Calu3 (cell line): ENCODE measurements around the gene ALDOA. TPM values are rescaled to one million over a fixed set of nuclear protein-coding genes. Genes with fewer than 3 reads are reported as not detected.

Experiments used
- BruUV-seq: library from RNA; stranded (reverse); fragments of 400-500 nt; replicated peaks from 2 replicates; lab custom pipeline; 2021; lab: Mats Ljungman, UMichigan
- CTCF ChIA-PET: fragments of 300-600 bp; sonication (Branson Sonifier 250); formaldehyde crosslinking; loops from one replicate; lab custom pipeline; 2022; ENCODE audit warnings: antibody characterized with exemption; lab: Charles Lee
- DNase-seq: peaks from one replicate; pipeline ENCODE4 v3.0.0; 2022
- H3K27ac Mint-ChIP-seq: one replicate; pipeline ENCODE4 v1.8.0; 2022; ENCODE audit warnings: mixed read lengths; ENCODE audit not compliant: unreplicated experiment
- H3K27me3 Mint-ChIP-seq: one replicate; pipeline ENCODE4 v1.8.0; 2022; ENCODE audit warnings: mixed read lengths; ENCODE audit not compliant: unreplicated experiment
- H3K36me3 Mint-ChIP-seq: one replicate; pipeline ENCODE4 v1.8.0; 2022; ENCODE audit warnings: mild to moderate bottlenecking, moderate library complexity, mixed read lengths; ENCODE audit not compliant: insufficient read depth, unreplicated experiment
- H3K4me1 Mint-ChIP-seq: one replicate; pipeline ENCODE4 v1.8.0; 2022; ENCODE audit warnings: mild to moderate bottlenecking, low read depth, mixed read lengths; ENCODE audit not compliant: unreplicated experiment
- H3K4me3 Mint-ChIP-seq: one replicate; pipeline ENCODE4 v1.8.0; 2022; ENCODE audit warnings: mild to moderate bottlenecking, low read depth, moderate library complexity, mixed read lengths; ENCODE audit not compliant: unreplicated experiment
- H3K9me3 Mint-ChIP-seq: one replicate; pipeline ENCODE4 v1.8.0; 2022; ENCODE audit warnings: low read depth, mixed read lengths; ENCODE audit not compliant: unreplicated experiment
- intact Hi-C: fragments of 100-400 bp; cut with micrococcal nuclease; formaldehyde crosslinking; loops from one replicate; pipeline ENCODE4 v1.10.0; 2022; ENCODE audit not compliant: unreplicated experiment
- total RNA-seq: library from RNA; stranded (reverse); gene quantifications from 2 replicates; pipeline ENCODE4 v1.2.3, GENCODE V29; 2022
- TF ChIP-seq, protein P1 (sequence below): fragments of 200-600 bp; IDR thresholded peaks from one replicate; pipeline ENCODE4 v1.8.0; 2022; ENCODE audit warnings: antibody characterized with exemption; ENCODE audit not compliant: unreplicated experiment

The ALDOA gene
- total RNA-seq, 1 experiment from 2014 or later: 1,562 TPM

DNA sequence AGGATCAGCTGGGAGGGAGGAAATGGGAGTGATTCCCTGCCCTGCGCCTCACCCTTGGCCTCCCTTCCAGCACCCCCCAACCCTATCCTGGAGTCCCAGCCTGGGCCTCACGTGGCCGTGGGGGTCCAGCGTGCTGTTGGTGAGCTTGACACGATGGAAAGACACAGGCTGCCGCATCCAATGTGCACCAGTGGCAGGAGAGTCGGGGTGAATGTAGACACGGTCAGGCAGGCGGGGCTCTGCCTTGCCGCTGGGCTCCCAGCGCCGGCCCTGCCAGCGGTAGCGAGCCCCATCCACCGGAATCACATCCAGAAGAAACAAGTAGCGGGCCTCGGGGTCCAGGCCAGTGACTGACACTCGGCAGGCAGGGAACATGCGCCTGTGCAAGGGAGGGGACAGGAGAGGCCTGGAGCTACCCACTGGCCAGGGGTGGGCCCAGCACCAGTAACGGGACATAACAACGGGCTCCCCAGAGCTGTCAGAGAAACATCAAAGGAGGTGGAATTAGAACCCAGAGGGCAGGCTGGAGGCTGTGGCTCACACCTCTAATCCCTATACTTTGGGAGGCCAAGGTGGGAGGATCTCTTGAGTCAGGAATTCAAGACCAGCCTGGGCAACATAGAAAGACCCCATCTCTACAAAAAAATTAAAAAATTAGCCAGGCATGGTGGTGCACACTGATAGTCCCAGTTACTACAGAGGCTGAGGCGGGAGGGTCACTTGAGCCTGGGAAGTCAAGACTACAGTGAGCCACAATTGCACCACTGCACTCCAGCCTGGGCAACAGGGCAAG, 23.5 kb downstream of the ALDOA start:
- Mint-ChIP-seq H3K27me3 (no peaks in the 10 kb centered on the region), H3K4me3 (no peak overlapping the region), H3K4me1 (peaks cover 48% of the 10 kb centered on the region), H3K36me3 (peaks cover 65% of the 10 kb centered on the region), H3K27ac (peak overlapping the region; percentile 67), H3K9me3 (no peaks in the 10 kb centered on the region)
- intact Hi-C loops: no loop called here
- CTCF ChIA-PET: interaction anchor here (1.7 kb wide), 1 partner anchor 23 kb away, joined by 6 read pairs; no protein-coding TSS in a partner anchor
- no peak for DNase-seq
- BruUV-seq: no TSS peak
- TF ChIP-seq, protein P1, sequence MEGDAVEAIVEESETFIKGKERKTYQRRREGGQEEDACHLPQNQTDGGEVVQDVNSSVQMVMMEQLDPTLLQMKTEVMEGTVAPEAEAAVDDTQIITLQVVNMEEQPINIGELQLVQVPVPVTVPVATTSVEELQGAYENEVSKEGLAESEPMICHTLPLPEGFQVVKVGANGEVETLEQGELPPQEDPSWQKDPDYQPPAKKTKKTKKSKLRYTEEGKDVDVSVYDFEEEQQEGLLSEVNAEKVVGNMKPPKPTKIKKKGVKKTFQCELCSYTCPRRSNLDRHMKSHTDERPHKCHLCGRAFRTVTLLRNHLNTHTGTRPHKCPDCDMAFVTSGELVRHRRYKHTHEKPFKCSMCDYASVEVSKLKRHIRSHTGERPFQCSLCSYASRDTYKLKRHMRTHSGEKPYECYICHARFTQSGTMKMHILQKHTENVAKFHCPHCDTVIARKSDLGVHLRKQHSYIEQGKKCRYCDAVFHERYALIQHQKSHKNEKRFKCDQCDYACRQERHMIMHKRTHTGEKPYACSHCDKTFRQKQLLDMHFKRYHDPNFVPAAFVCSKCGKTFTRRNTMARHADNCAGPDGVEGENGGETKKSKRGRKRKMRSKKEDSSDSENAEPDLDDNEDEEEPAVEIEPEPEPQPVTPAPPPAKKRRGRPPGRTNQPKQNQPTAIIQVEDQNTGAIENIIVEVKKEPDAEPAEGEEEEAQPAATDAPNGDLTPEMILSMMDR: no peak

DNA sequence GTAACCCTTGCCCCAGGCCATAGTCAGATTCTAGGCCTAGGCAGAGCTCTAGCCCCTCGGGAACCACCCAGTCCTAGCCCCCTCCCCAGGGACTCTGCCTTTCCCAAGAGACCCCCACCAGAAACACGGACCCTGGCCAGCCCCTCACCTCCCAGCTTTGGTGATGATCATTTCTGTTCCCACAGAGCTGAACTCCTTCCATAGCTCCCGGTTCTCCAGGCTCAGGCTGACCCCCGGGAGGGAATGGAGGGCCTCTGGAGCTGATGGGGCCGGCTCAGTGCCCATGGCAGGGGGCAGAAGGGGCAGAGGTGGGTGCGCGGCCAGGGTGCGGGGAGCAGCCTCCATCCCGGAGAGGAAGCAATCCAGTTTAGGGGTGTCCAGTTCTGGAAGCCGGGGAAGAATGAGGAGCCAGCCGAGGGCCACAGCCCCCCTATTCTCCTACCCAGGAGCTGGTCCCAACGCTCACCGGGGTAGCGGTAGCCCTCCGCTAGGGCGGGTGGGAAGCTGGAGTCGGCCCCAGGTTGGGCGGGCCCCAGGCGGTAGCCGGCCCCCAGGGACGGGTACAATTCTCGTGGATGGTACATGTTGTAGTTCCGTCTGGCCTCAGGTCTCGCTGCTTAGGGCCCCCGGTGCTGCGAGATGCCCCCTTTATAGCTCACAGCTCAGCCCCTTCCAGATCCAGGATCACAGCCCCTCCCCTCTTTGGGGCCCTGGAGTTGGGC, 25.2 kb downstream of the ALDOA start:
- intact Hi-C loops: no loop called here

DNA sequence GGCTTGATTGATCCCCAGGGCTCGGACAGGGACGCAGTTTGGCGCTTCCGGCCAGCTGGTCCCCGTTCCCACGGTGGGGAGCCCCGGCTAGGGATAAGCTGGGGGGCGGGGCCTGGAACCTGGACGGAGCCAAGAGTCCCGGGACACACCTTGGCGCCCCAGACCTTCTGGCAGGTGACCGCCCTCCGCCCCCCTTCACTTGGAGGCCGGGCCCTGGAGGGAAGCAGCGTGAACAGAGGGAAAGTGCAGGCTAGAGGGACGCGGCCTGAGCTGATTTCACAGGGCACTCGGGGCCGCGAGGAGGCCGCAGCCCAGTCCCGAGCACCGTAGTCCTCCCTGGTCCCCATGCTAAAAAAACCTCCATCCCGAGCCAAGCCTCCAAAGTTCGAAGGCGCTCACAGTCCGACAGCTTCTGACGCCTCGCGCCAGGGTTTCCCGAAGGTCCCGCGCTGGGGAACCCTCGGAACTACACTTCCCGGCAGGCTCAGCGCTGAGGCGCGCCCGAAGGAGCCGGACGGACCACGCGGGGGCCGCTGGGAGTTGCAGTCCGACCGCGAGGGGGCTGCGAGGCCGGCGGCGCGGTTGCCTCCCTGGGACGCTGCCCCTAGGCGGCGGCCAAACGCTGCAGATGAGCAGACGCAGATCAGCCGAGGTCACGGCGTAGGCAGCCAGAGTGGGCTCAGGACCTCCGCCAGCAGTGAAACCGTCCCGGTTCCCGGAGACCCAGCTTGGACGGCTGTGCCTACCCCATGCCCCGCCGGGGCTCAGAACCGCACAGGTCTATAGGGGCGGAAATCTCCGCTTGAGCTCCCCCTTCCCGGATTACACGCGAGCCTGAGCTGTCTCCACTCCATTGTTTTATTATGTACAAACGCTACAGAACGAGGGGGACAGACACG, 26.2 kb downstream of the ALDOA start, which contains the start of gene TBX6:
TSS of gene TBX6 (minus strand) at position 451 of the 899 bp plus-strand sequence. CDS start 731 bp downstream, outside the sequence.
- H3K4me1 Mint-ChIP-seq: peaks cover 59% of the 10 kb centered on the region
- DNase-seq: peak; percentile 98
- peak within 1 kb of the TSS; percentile 94 for H3K27ac Mint-ChIP-seq

More for the DNA sequence above, 25.2 kb downstream of the ALDOA start:
- CTCF ChIA-PET: interaction anchor here (0.6 to 2.5 kb wide), 4 partner anchors 12 to 490 kb away, joined by 3 to 9 read pairs (median 6); partner anchors contain the start of gene PPP4C
- peak overlapping the region; percentile 67 for H3K27ac Mint-ChIP-seq
- peaks cover 76% of the 10 kb centered on the region for H3K36me3 Mint-ChIP-seq
- peaks cover 59% of the 10 kb centered on the region for H3K4me1 Mint-ChIP-seq
- DNase-seq: no peak
- no peaks in the 10 kb centered on the region for H3K27me3 Mint-ChIP-seq
- TF ChIP-seq, protein P1: no peak
- BruUV-seq: no TSS peak
- H3K9me3 Mint-ChIP-seq: no peaks in the 10 kb centered on the region
- peak overlapping the region; percentile 85 for H3K4me3 Mint-ChIP-seq

More for the DNA sequence above, 26.2 kb downstream of the ALDOA start, which contains the start of gene TBX6:
- Mint-ChIP-seq H3K27me3 (no peaks in the 10 kb centered on the region), H3K36me3 (peaks cover 76% of the 10 kb centered on the region), H3K4me3 (peak within 1 kb of the TSS; percentile 85), H3K9me3 (no peaks in the 10 kb centered on the region)
- CTCF ChIA-PET: interaction anchor here (0.6 to 2.7 kb wide), 24 partner anchors 12 to 543 kb away, joined by 3 to 20 read pairs (median 4); partner anchors contain the start of genes ALDOA, CD2BP2, CORO1A and GDPD3
- intact Hi-C loops: no loop called here
- BruUV-seq: no TSS peak
- TF ChIP-seq, protein P1: peak; percentile 93
